Adipose tissue (tissue), 3 donors: ENCODE data around the gene ZNF747. TPM values are rescaled to one million over a fixed set of nuclear protein-coding genes. Genes with fewer than 3 reads are reported as not detected.

Experiments
- H3K27ac ChIP-seq: one replicate; pipeline ENCODE4 v1.5.1; 2013; ENCODE audit warnings: low read depth, low read length
- WGBS, 3 donors: extraction: QIAGEN DNeasy Blood & Tissue Kit; methylation state at CpG; one replicate each; pipeline ENCODE4 v1.1.7; 2013; 5-methylcytosine and 5-hydroxymethylcytosine counted together
- polyA plus RNA-seq, 3 donors: library from polyadenylated mRNA; stranded (reverse); fragments of 200-250 nt; gene quantifications; one replicate each; pipeline ENCODE4 v1.2.3, GENCODE V29; 2013
- donor health status: healthy with polysubstance abuse.
- donor health status: Bipolar disorder and iron deficiency.
- donor health status: healthy.

ZNF747 gene
- polyA plus RNA-seq, 3 donors, result 3.8 to 6.1 (median 5.3) TPM

DNA sequence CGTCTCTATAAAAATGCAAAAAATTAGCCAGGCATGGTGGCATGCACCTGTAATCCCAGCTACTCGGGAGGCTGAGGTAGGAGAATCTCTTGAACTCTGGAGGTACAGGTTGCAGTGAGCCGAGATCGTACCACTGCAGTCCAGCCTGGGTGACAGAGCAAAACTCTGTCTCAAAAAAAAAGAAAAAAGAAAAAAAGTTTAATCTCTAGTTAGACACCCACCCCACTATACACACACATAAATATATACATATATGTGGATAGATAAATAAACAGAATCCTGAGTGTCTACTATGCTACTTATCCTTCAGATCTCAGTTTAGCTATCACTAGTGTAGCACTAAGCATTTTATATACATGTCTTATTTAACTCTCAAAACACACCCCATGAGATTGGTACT, 43.4 kb downstream of the ZNF747 start:
- WGBS, 3 donors, result 82 to 94% (median 91%) methylated on average over 4 of the region's 4 CpGs
- H3K27ac ChIP-seq, result no peak overlapping the region

DNA sequence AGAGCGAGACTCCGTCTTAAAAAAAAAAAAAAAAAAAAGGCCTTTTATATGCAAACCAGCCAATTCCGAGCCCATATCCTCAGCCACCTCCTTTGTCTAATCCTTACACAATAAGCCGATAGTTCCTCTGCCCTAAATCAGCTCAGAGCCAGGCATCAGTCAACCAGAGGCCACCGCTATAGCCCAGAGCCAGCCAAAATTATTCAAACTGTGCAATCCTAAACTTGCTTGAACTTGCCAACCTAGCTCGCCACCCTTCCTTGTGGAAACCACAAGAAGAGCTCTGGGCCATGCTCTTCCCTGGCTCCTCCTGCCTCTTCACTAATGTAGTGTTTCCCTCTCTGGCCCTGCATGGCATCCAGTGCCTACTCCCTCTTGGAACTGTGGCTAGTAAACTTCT, 44.4 kb downstream of the ZNF747 start:
- WGBS, 3 donors, result 70 to 83% (median 75%) methylated on average over 6 of the region's 6 CpGs
- no peak overlapping the region for H3K27ac ChIP-seq

DNA sequence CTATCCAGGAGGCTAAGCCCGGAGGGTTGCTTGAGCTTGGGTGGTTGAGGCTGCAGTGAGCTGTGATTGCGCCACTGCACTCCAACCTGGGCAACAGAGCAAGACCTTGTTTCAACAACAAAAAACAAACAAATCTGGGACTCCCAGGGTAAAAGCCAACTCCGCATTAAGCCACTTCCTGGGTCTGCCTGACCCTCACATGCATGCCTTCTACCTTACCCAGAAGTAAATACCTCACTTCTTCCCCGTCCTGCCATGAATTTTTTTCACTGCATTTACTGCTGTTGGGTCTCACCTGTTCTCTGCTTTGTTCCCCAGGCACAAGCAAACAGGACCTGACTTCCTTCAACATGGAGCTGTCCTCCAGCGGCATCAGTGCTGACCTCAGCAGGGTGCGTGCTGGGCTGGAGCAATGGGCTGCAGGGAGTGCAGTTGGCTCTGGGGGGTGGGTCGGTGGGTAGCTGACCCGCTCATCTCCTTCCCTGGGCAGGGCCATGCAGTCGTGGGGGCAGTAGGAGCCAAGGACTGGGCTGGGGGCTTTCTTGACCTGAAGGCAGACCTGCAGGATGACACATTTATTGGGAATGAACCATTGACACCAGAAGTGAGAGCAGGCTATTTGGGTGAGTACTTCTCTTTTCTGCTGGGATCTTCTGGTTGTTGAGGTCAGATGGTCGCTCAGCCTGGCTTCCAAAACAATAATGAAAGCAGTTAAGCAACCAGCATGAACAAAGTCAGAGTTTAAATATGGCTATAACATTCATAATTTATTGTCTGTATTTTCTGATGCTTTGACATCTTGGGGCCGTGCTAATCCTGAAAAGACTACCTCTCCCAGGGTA, 45.7 kb downstream of the ZNF747 start:
- no peak overlapping the region for H3K27ac ChIP-seq
- WGBS, 3 donors, result 59 to 73% (median 67%) methylated on average over 11 of the region's 11 CpGs

DNA sequence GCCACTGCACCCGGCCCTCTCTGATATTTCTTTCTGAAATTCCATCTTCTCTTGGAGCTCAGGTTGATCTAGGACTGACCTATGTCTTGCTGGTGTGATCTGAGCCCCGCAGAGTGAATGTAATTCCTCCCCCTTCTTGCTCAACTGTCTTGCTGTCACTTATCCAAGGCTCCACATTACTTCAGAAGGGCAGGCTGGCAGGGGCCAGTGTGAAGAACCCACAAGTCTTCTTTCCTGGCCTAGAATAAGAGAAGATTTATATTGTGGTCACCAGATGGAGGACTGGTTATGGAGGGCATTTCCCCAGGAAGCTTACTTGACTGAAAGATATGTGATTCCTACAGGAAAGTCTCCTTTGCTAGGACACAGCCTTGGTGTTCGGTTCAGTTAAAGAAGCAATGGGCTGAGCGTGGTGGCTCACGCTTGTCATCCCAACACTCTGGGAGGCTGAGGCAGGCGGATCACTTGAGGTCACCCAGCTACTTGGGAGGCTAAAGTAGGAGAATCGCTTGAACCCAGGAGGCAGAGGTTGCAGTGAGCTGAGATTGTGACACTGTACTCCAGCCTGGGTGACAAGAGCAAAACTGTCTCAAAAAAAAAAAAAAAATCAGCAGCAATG, 48.7 kb downstream of the ZNF747 start:
- H3K27ac ChIP-seq, result no peak overlapping the region
- WGBS, 3 donors, result 77 to 91% (median 86%) methylated on average over 7 of the region's 7 CpGs

GRCh38 chr16:30484887-30485286, 49.8 kb downstream of the ZNF747 start:
- H3K27ac ChIP-seq, result no peak overlapping the region

DNA sequence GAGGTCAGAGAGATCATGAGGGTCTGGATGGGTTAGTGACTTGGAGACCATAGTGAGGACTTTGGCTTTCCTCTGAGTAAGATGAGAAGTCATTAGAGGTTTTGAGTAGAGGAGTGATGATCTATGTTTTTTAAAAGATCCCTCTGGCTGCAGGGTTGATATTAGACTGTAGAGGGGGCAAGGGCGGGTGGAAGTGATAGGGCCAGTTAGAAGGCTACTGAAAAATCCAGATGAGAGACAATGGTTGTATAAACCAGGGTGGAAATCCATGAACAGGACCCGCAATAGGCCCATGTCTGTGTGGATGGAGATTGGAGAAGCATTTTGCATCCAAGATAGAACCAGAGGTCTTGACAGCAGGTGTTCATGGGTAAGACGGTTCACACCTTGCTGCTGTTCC, 52.3 kb downstream of the ZNF747 start:
- WGBS, 3 donors, result 85 to 95% (median 89%) methylated on average over 3 of the region's 3 CpGs
- H3K27ac ChIP-seq, result no peak overlapping the region

DNA sequence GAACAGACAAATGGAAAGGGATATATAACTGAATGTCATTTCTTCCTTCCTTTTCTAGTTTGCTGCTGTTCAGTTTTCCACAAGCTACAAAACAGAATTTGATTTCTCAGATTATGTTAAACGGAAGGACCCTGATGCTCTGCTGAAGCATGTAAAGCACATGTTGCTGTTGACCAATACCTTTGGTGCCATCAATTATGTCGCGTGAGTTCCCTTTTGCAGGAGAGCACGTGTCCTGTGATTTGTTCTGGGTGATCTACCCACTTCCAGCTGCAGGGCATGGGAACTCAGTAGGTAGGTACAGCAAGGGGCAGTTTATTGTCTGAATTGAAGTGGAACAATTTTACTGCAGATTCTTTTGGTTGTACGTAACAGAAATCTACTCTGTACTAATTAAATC, 53.3 kb downstream of the ZNF747 start:
- no peak overlapping the region for H3K27ac ChIP-seq
- 64 to 80% (median 72%) methylated on average over 5 of the region's 5 CpGs for WGBS, 3 donors

Other genes starting within 250 kb of the ZNF747 start
- gene CD2BP2, start 179.6 kb downstream of the ZNF747 start, polyA plus RNA-seq, result 10 to 100 TPM; 27.0 to 41.5 (median 37.5) TPM
- gene TBC1D10B, start 164.4 kb downstream of the ZNF747 start, polyA plus RNA-seq, result 10 to 100 TPM; 12.4 to 28.2 (median 27.6) TPM
- 1 to 10 TPM in 1 of 3 donors, under 1 TPM in 1, not detected in 1; 0.98 to 1.3 TPM for gene MYL11, start 160.1 kb downstream of the ZNF747 start, polyA plus RNA-seq
- gene SEPTIN1, start 152.3 kb downstream of the ZNF747 start, polyA plus RNA-seq, result 1 to 10 TPM; 1.8 to 3.9 (median 3.6) TPM
- gene ZNF48, start 139.4 kb downstream of the ZNF747 start, polyA plus RNA-seq, result 1 to 10 TPM; 2.4 to 3.9 (median 3.2) TPM
- 1 to 10 TPM; 4.2 to 6.4 (median 4.9) TPM for gene ZNF771, start 127.3 kb downstream of the ZNF747 start, polyA plus RNA-seq
- gene DCTPP1, start 104.8 kb downstream of the ZNF747 start, polyA plus RNA-seq, result 10 to 100 TPM; 27.5 to 29.8 (median 29.2) TPM
- 10 to 100 TPM; 25.0 to 45.0 (median 38.6) TPM for gene SEPHS2, start 89.0 kb downstream of the ZNF747 start, polyA plus RNA-seq
- 1 to 10 TPM; 1.2 to 5.3 (median 4.3) TPM for gene ITGAL, start 62.1 kb downstream of the ZNF747 start, polyA plus RNA-seq
- 10 to 100 TPM; 17.8 to 33.9 (median 22.3) TPM for gene ZNF768, start 8.3 kb downstream of the ZNF747 start, polyA plus RNA-seq
- gene ZNF764, start 23.5 kb upstream of the ZNF747 start, polyA plus RNA-seq, result 1 to 10 TPM; 3.0 to 4.8 (median 3.8) TPM
- gene ZNF688, start 36.9 kb upstream of the ZNF747 start, polyA plus RNA-seq, result 10 to 100 TPM in 1 of 3 donors, 1 to 10 TPM in 2; 8.7 to 21.9 (median 9.7) TPM
- gene ZNF785, start 50.8 kb upstream of the ZNF747 start, polyA plus RNA-seq, result 1 to 10 TPM; 3.8 to 5.7 (median 4.4) TPM
- gene ZNF689, start 75.5 kb upstream of the ZNF747 start, polyA plus RNA-seq, result 1 to 10 TPM; 3.7 to 4.2 (median 4.2) TPM
- 10 to 100 TPM; 27.8 to 54.7 (median 30.6) TPM for gene PRR14, start 116.1 kb upstream of the ZNF747 start, polyA plus RNA-seq
- gene FBRS, start 123.6 kb upstream of the ZNF747 start, polyA plus RNA-seq, result 10 to 100 TPM; 17.0 to 32.2 (median 32.1) TPM
- gene SRCAP, start 164.3 kb upstream of the ZNF747 start, polyA plus RNA-seq, result 10 to 100 TPM in 2 of 3 donors, 1 to 10 TPM in 1; 7.3 to 16.8 (median 16.5) TPM
- 10 to 100 TPM; 11.8 to 22.0 (median 15.2) TPM for gene PHKG2, start 213.6 kb upstream of the ZNF747 start, polyA plus RNA-seq
- 1 to 10 TPM; 1.5 to 3.8 (median 1.6) TPM for gene CFAP119, start 227.2 kb upstream of the ZNF747 start, polyA plus RNA-seq
- gene RNF40, start 227.5 kb upstream of the ZNF747 start, polyA plus RNA-seq, result 10 to 100 TPM; 26.3 to 65.7 (median 39.7) TPM